Neural cell (in vitro differentiated cells): ENCODE data around the gene CNTNAP5. TPM values are rescaled to one million over a fixed set of nuclear protein-coding genes. Genes with fewer than 3 reads are reported as not detected.

Experiments
- H2AFZ ChIP-seq: fragments of 200-600, 300-800 bp; sonication (generic), shearing (Covaris generic); 2 replicates; pipeline ENCODE4 v1.6.0; 2014; ENCODE audit warnings: low read depth, mild to moderate bottlenecking, antibody characterized with exemption, low read length, moderate library complexity
- H3F3A ChIP-seq: fragments of 200-600 bp; shearing (Covaris generic); 2 replicates; pipeline ENCODE4 v1.6.1; 2016; ENCODE audit warnings: mild to moderate bottlenecking, moderate library complexity, mixed read lengths, antibody characterized with exemption, low read length; ENCODE audit not compliant: insufficient read depth, poor library complexity, severe bottlenecking
- H3K27ac ChIP-seq: fragments of 200-600, 300-800 bp; sonication (generic), shearing (Covaris generic); 2 replicates; pipeline ENCODE4 v1.5.1; 2014; ENCODE audit warnings: mild to moderate bottlenecking, low read length, moderate library complexity
- H3K27me3 ChIP-seq: fragments of 300-800, 200-600 bp; sonication (generic), shearing (Covaris generic); 2 replicates; pipeline ENCODE4 v1.6.0; 2014; ENCODE audit warnings: mild to moderate bottlenecking, low read depth, low read length, moderate library complexity; ENCODE audit not compliant: insufficient read depth
- H3K36me3 ChIP-seq: fragments of 300-800, 200-600 bp; sonication (generic), shearing (Covaris generic); 2 replicates; pipeline ENCODE4 v1.5.1; 2014; ENCODE audit warnings: mild to moderate bottlenecking, antibody characterized with exemption, low read length, moderate library complexity; ENCODE audit not compliant: insufficient read depth
- H3K4me2 ChIP-seq: fragments of 300-800, 200-600 bp; sonication (generic), shearing (Covaris generic); 2 replicates; pipeline ENCODE4 v1.6.0; 2014; ENCODE audit warnings: mild to moderate bottlenecking, low read length
- H3K4me3 ChIP-seq: fragments of 300-800, 200-600 bp; sonication (generic), shearing (Covaris generic); 2 replicates; pipeline ENCODE4 v1.5.1; 2014; ENCODE audit warnings: mild to moderate bottlenecking, low read length, moderate library complexity
- H3K79me2 ChIP-seq: fragments of 200-600 bp; shearing (Covaris generic); replicated peaks from 2 replicates; pipeline ENCODE4 v1.6.0; 2014; ENCODE audit warnings: mild to moderate bottlenecking, low read length, moderate library complexity; ENCODE audit not compliant: insufficient read depth
- H3K9ac ChIP-seq: fragments of 300-800, 200-600 bp; sonication (generic), shearing (Covaris generic); 2 replicates; pipeline ENCODE4 v1.6.1; 2016; ENCODE audit warnings: mild to moderate bottlenecking, low read length, mixed read lengths
- H3K9me2 ChIP-seq: fragments of 200-600 bp; shearing (Covaris generic); 2 replicates; pipeline ENCODE4 v1.6.1; 2016; ENCODE audit warnings: mild to moderate bottlenecking, low read length, mixed read lengths; ENCODE audit not compliant: insufficient read depth
- H3K9me3 ChIP-seq: fragments of 200-600, 300-800 bp; sonication (generic), shearing (Covaris generic); 2 replicates; pipeline ENCODE4 v1.6.1; 2016; ENCODE audit warnings: mild to moderate bottlenecking, mixed run types, low read length, moderate library complexity, mixed read lengths
- H4K20me1 ChIP-seq: fragments of 200-600 bp; shearing (Covaris generic); 2 replicates; pipeline ENCODE4 v1.6.1; 2016; ENCODE audit warnings: mild to moderate bottlenecking, mixed run types; ENCODE audit not compliant: insufficient read depth
- CTCF ChIP-seq: fragments of 450-650 bp; IDR thresholded peaks from 2 replicates; pipeline ENCODE4 v1.5.1; 2014; ENCODE audit warnings: antibody characterized with exemption, mild to moderate bottlenecking, moderate library complexity; ENCODE audit not compliant: poor library complexity, severe bottlenecking
- EP300 ChIP-seq: fragments of 450-650 bp; conservative IDR thresholded peaks from 2 replicates; pipeline ENCODE4 v1.6.1; 2014; ENCODE audit warnings: antibody characterized with exemption, mild to moderate bottlenecking, moderate library complexity; ENCODE audit not compliant: poor library complexity, severe bottlenecking
- EZH2 ChIP-seq: fragments of 200-600, 300-800 bp; shearing (Covaris generic), sonication (generic); IDR thresholded peaks from 2 replicates; pipeline ENCODE4 v1.6.1; 2014; ENCODE audit warnings: antibody characterized with exemption, low read length, borderline replicate concordance, mild to moderate bottlenecking; ENCODE audit not compliant: insufficient read depth, poor library complexity, severe bottlenecking
- MXI1 ChIP-seq: fragments of 450-650 bp; conservative IDR thresholded peaks from 2 replicates; pipeline ENCODE4 v1.6.1; 2014; ENCODE audit warnings: antibody characterized with exemption, mild to moderate bottlenecking; ENCODE audit not compliant: poor library complexity, severe bottlenecking
- POLR2AphosphoS5 ChIP-seq: IDR thresholded peaks from 2 replicates; pipeline ENCODE4 v1.6.1; 2012
- RAD21 ChIP-seq: fragments of 450-650 bp; conservative IDR thresholded peaks from 2 replicates; pipeline ENCODE4 v1.6.1; 2014; ENCODE audit warnings: antibody characterized with exemption, mild to moderate bottlenecking, moderate library complexity
- SMC3 ChIP-seq: fragments of 450-650 bp; conservative IDR thresholded peaks from 2 replicates; pipeline ENCODE4 v1.6.1; 2014; ENCODE audit warnings: antibody characterized with exemption, mild to moderate bottlenecking, moderate library complexity; ENCODE audit not compliant: poor library complexity
- TAF1 ChIP-seq: IDR thresholded peaks from 2 replicates; pipeline ENCODE4 v1.6.1; 2012; ENCODE audit warnings: low read depth
- polyA plus RNA-seq: library from polyadenylated mRNA; depleted of rRNA; stranded (reverse); fragments of >200 nt; gene quantifications from 2 replicates; pipeline ENCODE4 v1.2.3, GENCODE V29; 2014
- TF ChIP-seq, protein P1 (sequence below): IDR thresholded peaks from 2 replicates; pipeline ENCODE4 v1.6.1; 2012; ENCODE audit warnings: borderline replicate concordance

Gene CNTNAP5
- polyA plus RNA-seq, 1 donor from 2014 or later = 19.3 TPM

- H2AFZ ChIP-seq = no peak overlapping the region
- H3K9ac ChIP-seq = no peak overlapping the region
- no peak for TF ChIP-seq RAD21
- no peak for TF ChIP-seq TAF1
- no peak for TF ChIP-seq POLR2AphosphoS5
- TF ChIP-seq CTCF = no peak
- TF ChIP-seq SMC3 = no peak
- TF ChIP-seq, protein P1, sequence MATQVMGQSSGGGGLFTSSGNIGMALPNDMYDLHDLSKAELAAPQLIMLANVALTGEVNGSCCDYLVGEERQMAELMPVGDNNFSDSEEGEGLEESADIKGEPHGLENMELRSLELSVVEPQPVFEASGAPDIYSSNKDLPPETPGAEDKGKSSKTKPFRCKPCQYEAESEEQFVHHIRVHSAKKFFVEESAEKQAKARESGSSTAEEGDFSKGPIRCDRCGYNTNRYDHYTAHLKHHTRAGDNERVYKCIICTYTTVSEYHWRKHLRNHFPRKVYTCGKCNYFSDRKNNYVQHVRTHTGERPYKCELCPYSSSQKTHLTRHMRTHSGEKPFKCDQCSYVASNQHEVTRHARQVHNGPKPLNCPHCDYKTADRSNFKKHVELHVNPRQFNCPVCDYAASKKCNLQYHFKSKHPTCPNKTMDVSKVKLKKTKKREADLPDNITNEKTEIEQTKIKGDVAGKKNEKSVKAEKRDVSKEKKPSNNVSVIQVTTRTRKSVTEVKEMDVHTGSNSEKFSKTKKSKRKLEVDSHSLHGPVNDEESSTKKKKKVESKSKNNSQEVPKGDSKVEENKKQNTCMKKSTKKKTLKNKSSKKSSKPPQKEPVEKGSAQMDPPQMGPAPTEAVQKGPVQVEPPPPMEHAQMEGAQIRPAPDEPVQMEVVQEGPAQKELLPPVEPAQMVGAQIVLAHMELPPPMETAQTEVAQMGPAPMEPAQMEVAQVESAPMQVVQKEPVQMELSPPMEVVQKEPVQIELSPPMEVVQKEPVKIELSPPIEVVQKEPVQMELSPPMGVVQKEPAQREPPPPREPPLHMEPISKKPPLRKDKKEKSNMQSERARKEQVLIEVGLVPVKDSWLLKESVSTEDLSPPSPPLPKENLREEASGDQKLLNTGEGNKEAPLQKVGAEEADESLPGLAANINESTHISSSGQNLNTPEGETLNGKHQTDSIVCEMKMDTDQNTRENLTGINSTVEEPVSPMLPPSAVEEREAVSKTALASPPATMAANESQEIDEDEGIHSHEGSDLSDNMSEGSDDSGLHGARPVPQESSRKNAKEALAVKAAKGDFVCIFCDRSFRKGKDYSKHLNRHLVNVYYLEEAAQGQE = no peak
- TF ChIP-seq MXI1 = no peak
- TF ChIP-seq EP300 = no peak
- TF ChIP-seq EZH2 = no peak
- H3K4me2 ChIP-seq = no peak overlapping the region
- H3K36me3 ChIP-seq = no peaks in the 10 kb centered on the region
- no peak overlapping the region for H3K27ac ChIP-seq
- no peaks in the 10 kb centered on the region for H3F3A ChIP-seq
- no peaks in the 10 kb centered on the region for H3K9me3 ChIP-seq
- no peaks in the 10 kb centered on the region for H3K27me3 ChIP-seq
- no peak overlapping the region for H3K4me3 ChIP-seq
- H3K9me2 ChIP-seq = no peaks in the 10 kb centered on the region
- H4K20me1 ChIP-seq = no peaks in the 10 kb centered on the region
- no peaks in the 10 kb centered on the region for H3K79me2 ChIP-seq
These were observed 184.4 kb downstream of the CNTNAP5 start for GRCh38 chr2:124209441-124209840.

GRCh38 chr2:124211461-124211860 lies 186.4 kb downstream of the CNTNAP5 start:
- Histone ChIP-seq H3K9ac (no peak overlapping the region), H3K27me3 (no peaks in the 10 kb centered on the region), H3K27ac (no peak overlapping the region), H2AFZ (no peak overlapping the region), H3K36me3 (no peaks in the 10 kb centered on the region), H3K9me2 (no peaks in the 10 kb centered on the region), H3K79me2 (no peaks in the 10 kb centered on the region), H4K20me1 (no peaks in the 10 kb centered on the region), H3K4me2 (no peak overlapping the region), H3K9me3 (no peaks in the 10 kb centered on the region), H3K4me3 (no peak overlapping the region), H3F3A (no peaks in the 10 kb centered on the region)
- TF ChIP-seq TAF1 = no peak
- TF ChIP-seq POLR2AphosphoS5 = no peak
- TF ChIP-seq, protein P1 = no peak
- TF ChIP-seq EZH2 = no peak
- no peak for TF ChIP-seq SMC3
